A549 (cell line): Measurements from ENCODE around the gene GGT7. TPM values are rescaled to one million over a fixed set of nuclear protein-coding genes. Genes with fewer than 3 reads are reported as not detected.
"Not testable (repeated sequence)": the region's sequence is repeated elsewhere in the genome, so short reads cannot be mapped to it uniquely, and the experiment has no call there.

ENCODE experiments used
- ATAC-seq, 2 experiments: fragments of 200-7000 bp in 1 of 2; fragments of >200 bp in 1 of 2; cut with Nextera tagmentation in 1 of 2; cut with Tn5 transposase in 1 of 2; 3 replicates each; pipeline versions ENCODE4 v1.8.0 to v1.9.1; 2018 to 2020; ENCODE audit warnings: mild to moderate bottlenecking in 1 of 2, moderate library complexity in 1 of 2
- CTCF ChIA-PET: fragments of 300-600 bp; sonication (Branson Sonifier 250); formaldehyde crosslinking; extraction: SDS; loops from one replicate; lab custom pipeline; 2021; ENCODE audit warnings: antibody characterized with exemption, inconsistent platforms; lab: Yijun Ruan, JAX
- POLR2A ChIA-PET: fragments of 350-600 bp; formaldehyde crosslinking; extraction: SDS; loops from one replicate; lab custom pipeline; 2021; ENCODE audit warnings: antibody characterized with exemption, inconsistent platforms; lab: Yijun Ruan, JAX
- DNase-seq, 2 experiments: peaks; one replicate each; pipeline versions ENCODE4 v3.0.0 to v3.0.0-alpha.2; 2011 to 2016; ENCODE audit warnings: low read depth in 1 of 2, low spot score in 1 of 2
- FAIRE-seq: peaks from 2 replicates; lab custom pipeline; 2011; peaks lifted over from hg19 to GRCh38; lab: Jason Lieb, UNC
- H3K27ac ChIP-seq, 2 experiments: fragments of >200 bp; sonication (Bioruptor Twin); formaldehyde crosslinking; 3 replicates each; pipeline ENCODE4 v1.5.1; 2016 to 2017
- H3K4me1 ChIP-seq: fragments of >200 bp; sonication (Bioruptor Twin); formaldehyde crosslinking; 3 replicates; pipeline ENCODE4 v1.6.1; 2016
- H3K4me2 ChIP-seq: fragments of >200 bp; sonication (Bioruptor Twin); formaldehyde crosslinking; 3 replicates; pipeline ENCODE4 v1.6.1; 2016
- H3K4me3 ChIP-seq: fragments of >200 bp; sonication (Bioruptor Twin); formaldehyde crosslinking; 3 replicates; pipeline ENCODE4 v1.5.1; 2016
- H3K9me3 ChIP-seq: fragments of >200 bp; sonication (Bioruptor Twin); formaldehyde crosslinking; 3 replicates; pipeline ENCODE4 v1.6.1; 2016
- ATOH8 ChIP-seq: fragments of 250-450 bp; sonication (Bioruptor Pico); IDR thresholded peaks from 2 replicates; pipeline ENCODE4 v1.5.0; 2020; ENCODE audit warnings: low read depth, mild to moderate bottlenecking, moderate library complexity
- BCL3 ChIP-seq: fragments of >200 bp; sonication (Bioruptor Twin); formaldehyde crosslinking; IDR thresholded peaks from 3 replicates; pipeline ENCODE4 v1.6.1; 2016
- CBX2 ChIP-seq: fragments of 200-600 bp; sonication (generic); IDR thresholded peaks from 2 replicates; pipeline ENCODE4 v1.6.1; 2016; ENCODE audit warnings: low read depth, mild to moderate bottlenecking, borderline replicate concordance
- E2F6 ChIP-seq: IDR thresholded peaks from 2 replicates; pipeline ENCODE4 v1.6.1; 2012; ENCODE audit warnings: low read depth, borderline replicate concordance
- EHMT2 ChIP-seq: fragments of 200-600 bp; sonication (generic); IDR thresholded peaks from 2 replicates; pipeline ENCODE4 v1.6.1; 2016; ENCODE audit warnings: antibody characterized with exemption, low read depth, mild to moderate bottlenecking, moderate library complexity
- ELK1 ChIP-seq: fragments of 150-350 bp; IDR thresholded peaks from 2 replicates; pipeline ENCODE4 v1.6.1; 2014; ENCODE audit warnings: low read depth, mild to moderate bottlenecking, low read length
- ESRRA ChIP-seq: fragments of 150-350 bp; IDR thresholded peaks from 2 replicates; pipeline ENCODE4 v1.6.1; 2014; ENCODE audit warnings: mild to moderate bottlenecking, low read length, borderline replicate concordance
- GATA3 ChIP-seq: IDR thresholded peaks from 2 replicates; pipeline ENCODE4 v1.6.1; 2012; ENCODE audit warnings: borderline replicate concordance
- HEYL ChIP-seq: fragments of 250-450 bp; sonication (Bioruptor Pico); IDR thresholded peaks from 2 replicates; pipeline ENCODE4 v1.8.0; 2021; ENCODE audit warnings: mild to moderate bottlenecking, moderate library complexity
- HOXA7 ChIP-seq: fragments of 250-450 bp; sonication (Bioruptor Pico); IDR thresholded peaks from 2 replicates; pipeline ENCODE4 v1.5.0; 2020; ENCODE audit warnings: mild to moderate bottlenecking, moderate library complexity
- HOXB5 ChIP-seq: fragments of 250-450 bp; sonication (Bioruptor Pico); IDR thresholded peaks from 2 replicates; pipeline ENCODE4 v1.5.0; 2020; ENCODE audit warnings: mild to moderate bottlenecking, moderate library complexity
- JUN ChIP-seq, 2 experiments: fragments of >200 bp; sonication (Bioruptor Twin); formaldehyde crosslinking; IDR thresholded peaks; 2 replicates in 1 of 2; 3 replicates in 1 of 2; pipeline ENCODE4 v1.6.1; 2016 to 2017
- JUNB ChIP-seq: fragments of >200 bp; sonication (Bioruptor Twin); formaldehyde crosslinking; IDR thresholded peaks from 2 replicates; pipeline ENCODE4 v1.6.1; 2016
- KDM5A ChIP-seq: fragments of 200-600 bp; sonication (generic); IDR thresholded peaks from 2 replicates; pipeline ENCODE4 v1.6.1; 2016; ENCODE audit warnings: antibody characterized with exemption, mild to moderate bottlenecking
- MAFK ChIP-seq: fragments of 450-650 bp; IDR thresholded peaks from 2 replicates; pipeline ENCODE4 v1.6.1; 2014; ENCODE audit not compliant: partially characterized antibody
- NFE2L2 ChIP-seq: fragments of 150-350 bp; conservative IDR thresholded peaks from 2 replicates; pipeline ENCODE4 v1.6.1; 2014; ENCODE audit warnings: low read length
- NPAS2 ChIP-seq: fragments of 250-450 bp; sonication (Bioruptor Pico); IDR thresholded peaks from 2 replicates; pipeline ENCODE4 v1.8.0; 2022; ENCODE audit warnings: mild to moderate bottlenecking, moderate library complexity, borderline replicate concordance
- PBX3 ChIP-seq: IDR thresholded peaks from 2 replicates; pipeline ENCODE4 v1.6.1; 2012
- PHF8 ChIP-seq: fragments of 200-600 bp; sonication (generic); IDR thresholded peaks from 2 replicates; pipeline ENCODE4 v1.6.1; 2016; ENCODE audit warnings: low read depth, mild to moderate bottlenecking, antibody characterized with exemption, moderate library complexity, borderline replicate concordance
- POLR2A ChIP-seq: IDR thresholded peaks from 2 replicates; pipeline ENCODE4 v1.6.1; 2012; ENCODE audit warnings: mild to moderate bottlenecking, low read length
- POLR2AphosphoS2 ChIP-seq: conservative IDR thresholded peaks from 2 replicates; pipeline ENCODE4 v1.6.1; 2012; ENCODE audit warnings: low read length, improper control_type of control experiment, inconsistent platforms
- RAD21 ChIP-seq, 2 experiments: fragments of >200 bp in 1 of 2; sonication (Bioruptor Twin) in 1 of 2; formaldehyde crosslinking in 1 of 2; IDR thresholded peaks in 1 of 2; conservative IDR thresholded peaks in 1 of 2; 2 replicates in 1 of 2; 3 replicates in 1 of 2; pipeline ENCODE4 v1.6.1; 2012 to 2018; ENCODE audit warnings: inconsistent platforms in 1 of 2
- RFX5 ChIP-seq: fragments of 450-650 bp; IDR thresholded peaks from 2 replicates; pipeline ENCODE4 v1.7.1; 2014; ENCODE audit warnings: antibody characterized with exemption, mild to moderate bottlenecking, moderate library complexity
- ZC3H11A ChIP-seq: fragments of 450-650 bp; IDR thresholded peaks from 2 replicates; pipeline ENCODE4 v1.6.1; 2014; ENCODE audit warnings: antibody characterized with exemption, mild to moderate bottlenecking
- WGBS: methylation state at CpG from one replicate; pipeline ENCODE4 v1.1.6; 2017; ENCODE audit errors: missing lambda C conversion rate; 5-methylcytosine and 5-hydroxymethylcytosine counted together
- polyA plus RNA-seq, 4 experiments: library from polyadenylated mRNA; depleted of rRNA in 3 of 4; stranded (reverse); fragments of >200 nt; fragmentation: RNase III in 1 of 4; extraction: RNeasy Plus Mini Kit Qiagen cat#74134 plus additional on column Dnase treatment in 1 of 4; gene quantifications; 2 replicates in 3 of 4; 3 replicates in 1 of 4; pipeline ENCODE4 v1.2.3, GENCODE V29; 2011 to 2017

The GGT7 gene
- polyA plus RNA-seq, 2 of the 4 experiments (the other 2 are of a cell fraction): 3.5 to 9.1 TPM

GRCh38 chr20:34880971-34881370, 8.3 kb upstream of the GGT7 start:
- not testable (repeated sequence) for H3K9me3 ChIP-seq, H3K4me3 ChIP-seq, H3K4me1 ChIP-seq, H3K27ac ChIP-seq, ATAC-seq, DNase-seq, H3K4me2 ChIP-seq, FAIRE-seq
- 79% methylated on average over 7 of the region's 7 CpGs for WGBS
- POLR2A ChIA-PET: interaction anchor here (0.7 kb wide), 1 partner anchor 10 kb away, joined by 6 read pairs; no protein-coding TSS in a partner anchor
- CTCF ChIA-PET: interaction anchor here (0.5 to 1.9 kb wide), 6 partner anchors 14 to 75 kb away, joined by 3 to 9 read pairs (median 3); partner anchors contain the start of genes GSS and MYH7B

- Histone ChIP-seq H3K4me2 (peak overlapping the region; percentile 7; the same call in 1 of the 3 replicates), H3K4me1 (peaks cover 13% of the 10 kb centered on the region), H3K9me3 (no peaks in the 10 kb centered on the region), H3K4me3 (no peak overlapping the region), H3K27ac (no peak overlapping the region)
- ChIA-PET CTCF (interaction anchor here (0.5 to 1.9 kb wide), 5 partner anchors 15 to 75 kb away, joined by 3 to 9 read pairs (median 3); partner anchors contain the start of genes GSS and MYH7B), POLR2A (interaction anchor here (0.7 kb wide), 1 partner anchor 10 kb away, joined by 6 read pairs; no protein-coding TSS in a partner anchor)
- WGBS: 91% methylated on average over 5 of the region's 6 CpGs
- TF ChIP-seq POLR2AphosphoS2: no peak
- TF ChIP-seq HOXB5 (CRISPR knock-in tag): no peak
- no peak for TF ChIP-seq CBX2
- TF ChIP-seq NFE2L2: no peak
- TF ChIP-seq HOXA7: no peak
- TF ChIP-seq JUNB: no peak
- no peak for TF ChIP-seq KDM5A
- no peak for TF ChIP-seq PBX3
- TF ChIP-seq ATOH8 (CRISPR knock-in tag): no peak
- no peak for TF ChIP-seq RFX5
- no peak for TF ChIP-seq ESRRA
- no peak for ATAC-seq
- FAIRE-seq: no peak
- DNase-seq: no peak
Measured at GRCh38 chr20:34880215-34880850, 7.7 kb upstream of the GGT7 start.

GRCh38 chr20:34876406-34877282, 4.0 kb upstream of the GGT7 start, which contains the start of gene ACSS2:
Gene ACSS2, plus strand, starts transcription at chr20:34876612. Its CDS starts 34 bp downstream, at chr20:34876646.
- WGBS: 1% methylated on average over 35 of the region's 63 CpGs
- peaks cover 26% of the 10 kb centered on the region for H3K4me1 ChIP-seq
- CTCF ChIA-PET: interaction anchor here (0.6 to 7.8 kb wide), 15 partner anchors 15 to 392 kb away, joined by 3 to 207 read pairs (median 3); partner anchors contain the start of genes GSS and MYH7B
- TF ChIP-seq RFX5: no peak
- TF ChIP-seq BCL3: peak; percentile 62; the same call in 1 of the 3 replicates
- peak in 1 of 2 experiments; percentile 63; a peak in 1 of 5 replicates for TF ChIP-seq JUN (IDR thresholded peaks at IDR 0.05)
- TF ChIP-seq HEYL (CRISPR knock-in tag): no peak
- no peak for TF ChIP-seq MAFK
- no peak for TF ChIP-seq POLR2AphosphoS2
- TF ChIP-seq PHF8: peak; percentile 88
- TF ChIP-seq GATA3: no peak
- no peak for TF ChIP-seq E2F6
- no peak for TF ChIP-seq EHMT2
- no peak for TF ChIP-seq ZC3H11A
- TF ChIP-seq NPAS2: no peak
- TF ChIP-seq RAD21 (conservative IDR thresholded peaks at IDR 0.05 in 1 of 2, IDR thresholded peaks at IDR 0.05 in 1 of 2): peak in 1 of 2 experiments; percentile 30; a peak in 1 of 5 replicates
- TF ChIP-seq POLR2A: peak; percentile 64
- TF ChIP-seq ELK1: no peak

More at GRCh38 chr20:34876406-34877282, 4.0 kb upstream of the GGT7 start, which contains the start of gene ACSS2:
- FAIRE-seq (no peak), DNase-seq (no peak), ATAC-seq (peak; percentile 43 to 60)
- Histone ChIP-seq H3K4me3 (peak within 1 kb of the TSS; percentile 81), H3K4me2 (peak within 1 kb of the TSS; percentile 95), H3K9me3 (no peaks in the 10 kb centered on the region), H3K27ac (peak within 1 kb of the TSS; percentile 75 to 87)
- POLR2A ChIA-PET: interaction anchor here (0.6 to 2.1 kb wide), 7 partner anchors 14 to 216 kb away, joined by 3 to 19 read pairs (median 3); partner anchors contain the start of genes GSS, MYH7B and TRPC4AP
